Measurements from ENCODE around the gene CEL.
A peak's percentile ranks its signal among the peaks of the same experiment; 100 is the strongest.

Gene CEL

GRCh38 chr9:133118179-133118520 lies 56.4 kb downstream of the CEL start:
- no peak for DNase-seq (ENCODE audit: low spot score)

- DNase-seq (ENCODE audit: low spot score): no peak
Measured at GRCh38 chr9:133118568-133118967, 56.8 kb downstream of the CEL start.

- DNase-seq (ENCODE audit: low spot score): peak; percentile 63
Measured at GRCh38 chr9:133119103-133119845, 57.5 kb downstream of the CEL start.

- no peak for DNase-seq (ENCODE audit: low spot score)
Measured at GRCh38 chr9:133119846-133120500, 58.2 kb downstream of the CEL start.

DNA sequence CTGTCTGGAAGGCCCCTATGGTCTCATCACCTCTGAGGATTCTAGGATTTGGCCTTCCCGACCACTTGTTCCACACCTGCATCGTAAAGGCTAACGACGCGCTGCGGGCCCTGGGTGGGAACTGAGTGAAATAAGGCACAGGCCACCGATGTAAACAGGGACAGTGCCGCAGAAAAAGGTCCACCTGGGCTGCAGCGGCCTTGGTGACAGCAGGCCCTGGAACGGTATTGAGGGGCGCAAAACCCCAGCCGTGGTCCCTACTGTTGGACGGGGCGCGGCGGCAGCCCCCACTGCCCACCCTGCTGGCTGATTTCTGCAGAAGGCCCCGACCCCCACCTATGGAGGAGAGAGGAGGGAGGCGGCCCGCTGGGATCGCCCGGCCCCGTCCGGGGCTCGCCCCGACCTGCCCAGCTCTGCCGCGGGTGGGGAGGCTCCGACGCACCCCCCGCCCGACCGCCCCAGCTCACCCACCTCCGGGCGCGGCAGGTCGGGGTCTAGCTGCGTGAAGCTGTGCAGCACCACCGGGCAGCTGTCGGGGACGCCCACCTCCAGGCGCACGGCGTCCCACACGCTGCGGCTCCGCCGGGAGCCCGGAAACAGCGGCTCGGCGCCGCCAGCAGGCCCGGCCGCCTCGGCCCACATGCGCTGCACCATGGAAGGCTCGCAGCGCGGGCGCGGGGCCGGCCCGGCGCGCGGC lies 58.9 kb downstream of the CEL start:
- DNase-seq (ENCODE audit: low spot score): no peak

Data from ecto neural progenitor cell (in vitro differentiated cells).